ENCODE results near the gene GZMM.

GZMM gene

GRCh38 chr19:512547-513365, 31.1 kb upstream of the GZMM start:
- DNase-seq: no peak

- DNase-seq: no peak
These were observed 30.3 kb upstream of the GZMM start for GRCh38 chr19:513368-514165.

GRCh38 chr19:514166-514663, 29.6 kb upstream of the GZMM start:
- no peak for DNase-seq

GRCh38 chr19:517721-518597, 25.9 kb upstream of the GZMM start:
- no peak for DNase-seq

GRCh38 chr19:518598-519231, 25.1 kb upstream of the GZMM start:
- peak; percentile 47 for DNase-seq

- DNase-seq: no peak
These were observed 24.4 kb upstream of the GZMM start for GRCh38 chr19:519449-519865.

- DNase-seq: no peak
These were observed 21.1 kb upstream of the GZMM start for GRCh38 chr19:522726-523125.

GRCh38 chr19:524062-524674, 19.7 kb upstream of the GZMM start:
- DNase-seq: no peak

GRCh38 chr19:525029-525428, 18.8 kb upstream of the GZMM start:
- no peak for DNase-seq

GRCh38 chr19:525857-526419, 17.9 kb upstream of the GZMM start:
- no peak for DNase-seq

- DNase-seq: no peak
These were observed 13.5 kb upstream of the GZMM start for GRCh38 chr19:530134-531008.

GRCh38 chr19:531009-531752, 12.7 kb upstream of the GZMM start:
- peak; percentile 86 for DNase-seq

- no peak for DNase-seq
These were observed 11.9 kb upstream of the GZMM start, which contains the start of gene CDC34 for GRCh38 chr19:531753-532560. CDC34 (plus strand) TSS chr19:531760; CDS start chr19:531932, 172 bp downstream.

GRCh38 chr19:532561-533363, 11.1 kb upstream of the GZMM start:
- DNase-seq: no peak

GRCh38 chr19:533364-534058, 10.3 kb upstream of the GZMM start:
- no peak for DNase-seq

GRCh38 chr19:534088-534487, 9.8 kb upstream of the GZMM start:
- no peak for DNase-seq

Data from stimulated activated CD4-positive, alpha-beta T cell treated with anti-CD3 and anti-CD28 coated beads, Interleukin-1b, Interleukin-23, amount 100 ng/mL, for 48 hours (primary cell).